Lung microvascular endothelial cell (primary cell): ENCODE measurements around the gene PRSS36. TPM values are rescaled to one million over a fixed set of nuclear protein-coding genes. Genes with fewer than 3 reads are reported as not detected.
"Not testable (repeated sequence)": the region's sequence is repeated elsewhere in the genome, so short reads cannot be mapped to it uniquely, and the experiment has no call there.

Experiments used
- DNase-seq, 2 donors: peaks; one replicate each; pipeline versions ENCODE4 v3.0.0 to v3.0.0-alpha.2; 2010; ENCODE audit warnings: low read depth in 2 of 2
- total RNA-seq: library from RNA; depleted of rRNA; stranded (reverse); fragments of >200 nt; gene quantifications from 2 replicates; pipeline ENCODE4 v1.2.1, GENCODE V29; 2014

PRSS36 gene
- total RNA-seq, 1 donor from 2014 or later, result 0.99 TPM

- DNase-seq, result peak; percentile 99
Measured at GRCh38 chr16:31142109-31143010, 7.5 kb downstream of the PRSS36 start.

GRCh38 chr16:31141489-31142108 lies 8.3 kb downstream of the PRSS36 start:
- peak in 1 of 2 donors; percentile 79 for DNase-seq

GRCh38 chr16:31141071-31141469 lies 8.8 kb downstream of the PRSS36 start:
- DNase-seq, result not testable (repeated sequence)

GRCh38 chr16:31138621-31139578 lies 11.0 kb downstream of the PRSS36 start:
- peak in 1 of 2 donors; percentile 56 for DNase-seq

GRCh38 chr16:31136822-31137499 lies 12.9 kb downstream of the PRSS36 start:
- not testable (repeated sequence) for DNase-seq

- DNase-seq, result no peak
Measured at GRCh38 chr16:31136287-31136662, 13.6 kb downstream of the PRSS36 start.

GRCh38 chr16:31135535-31136286 lies 14.2 kb downstream of the PRSS36 start, which contains the start of gene PRSS8:
TSS of gene PRSS8 (minus strand) at chr16:31135727. CDS start at chr16:31135498, 229 bp downstream.
- no peak for DNase-seq

- no peak for DNase-seq
Measured at GRCh38 chr16:31134625-31135534, 15.0 kb downstream of the PRSS36 start.

GRCh38 chr16:31134091-31134571 lies 15.7 kb downstream of the PRSS36 start:
- DNase-seq, result no peak

GRCh38 chr16:31133046-31133501 lies 16.8 kb downstream of the PRSS36 start:
- DNase-seq, result no peak

GRCh38 chr16:31132303-31132979 lies 17.4 kb downstream of the PRSS36 start:
- no peak for DNase-seq

- no peak for DNase-seq
Measured at GRCh38 chr16:31131841-31132271, 18.0 kb downstream of the PRSS36 start.

GRCh38 chr16:31131416-31131815 lies 18.4 kb downstream of the PRSS36 start:
- DNase-seq, result no peak

GRCh38 chr16:31130899-31131298 lies 19.0 kb downstream of the PRSS36 start:
- DNase-seq, result no peak

GRCh38 chr16:31130336-31130891 lies 19.5 kb downstream of the PRSS36 start:
- no peak for DNase-seq

GRCh38 chr16:31129568-31130335 lies 20.1 kb downstream of the PRSS36 start:
- no peak for DNase-seq
